Suprapubic skin (tissue), 4 donors: Measurements from ENCODE around the gene RBM39. TPM values are rescaled to one million over a fixed set of nuclear protein-coding genes. Genes with fewer than 3 reads are reported as not detected.

Source experiments
- DNase-seq, 2 donors: peaks; one replicate each; pipeline ENCODE4 v3.0.0-alpha.2; 2019; ENCODE audit warnings: low spot score in 2 of 2
- H3K27ac ChIP-seq: fragments of 200-600 bp; sonication (generic); one replicate; pipeline ENCODE4 v1.5.1; 2019
- H3K27me3 ChIP-seq: fragments of 200-600 bp; sonication (generic); one replicate; pipeline ENCODE4 v1.5.1; 2019
- H3K36me3 ChIP-seq: fragments of 200-600 bp; sonication (generic); one replicate; pipeline ENCODE4 v1.5.1; 2019
- H3K4me1 ChIP-seq: fragments of 200-600 bp; sonication (generic); one replicate; pipeline ENCODE4 v1.5.1; 2019
- H3K4me3 ChIP-seq: fragments of 200-600 bp; sonication (generic); one replicate; pipeline ENCODE4 v1.5.1; 2019; ENCODE audit warnings: mild to moderate bottlenecking
- H3K9me3 ChIP-seq: fragments of 200-600 bp; sonication (generic); one replicate; pipeline ENCODE4 v1.5.1; 2019
- EP300 ChIP-seq: sonication (generic); formaldehyde crosslinking; IDR thresholded peaks from one replicate; pipeline ENCODE4 v1.6.1; 2017; ENCODE audit warnings: antibody characterized with exemption
- POLR2A ChIP-seq, 2 donors: fragments of 450-650 bp; IDR thresholded peaks; one replicate each; pipeline ENCODE4 v1.6.1; 2017; ENCODE audit warnings: antibody characterized with exemption in 2 of 2, mild to moderate bottlenecking in 2 of 2, moderate library complexity in 2 of 2
- POLR2AphosphoS5 ChIP-seq, 3 donors: sonication (generic); formaldehyde crosslinking; IDR thresholded peaks; one replicate each; pipeline ENCODE4 v1.6.1; 2017; ENCODE audit warnings: antibody characterized with exemption in 3 of 3
- WGBS: methylation state at CpG from one replicate; pipeline ENCODE4 v1.1.5; 2018; 5-methylcytosine and 5-hydroxymethylcytosine counted together
- total RNA-seq, 4 donors: library from RNA; depleted of rRNA; stranded (reverse); fragments of >200 nt; gene quantifications; one replicate each; pipeline ENCODE4 v1.1.0, GENCODE V29; 2016
- TF ChIP-seq, protein P1 (sequence below), 2 donors: fragments of 200-600 bp in 1 of 2; fragments of 450-650 bp in 1 of 2; sonication (generic) in 1 of 2; IDR thresholded peaks; one replicate each; pipeline ENCODE4 v1.5.1; 2016 to 2019; ENCODE audit warnings: antibody characterized with exemption in 2 of 2, mild to moderate bottlenecking in 1 of 2, moderate library complexity in 1 of 2

The RBM39 gene
- total RNA-seq, 4 donors from 2014 or later, result 245 to 599 (median 258) TPM

DNA sequence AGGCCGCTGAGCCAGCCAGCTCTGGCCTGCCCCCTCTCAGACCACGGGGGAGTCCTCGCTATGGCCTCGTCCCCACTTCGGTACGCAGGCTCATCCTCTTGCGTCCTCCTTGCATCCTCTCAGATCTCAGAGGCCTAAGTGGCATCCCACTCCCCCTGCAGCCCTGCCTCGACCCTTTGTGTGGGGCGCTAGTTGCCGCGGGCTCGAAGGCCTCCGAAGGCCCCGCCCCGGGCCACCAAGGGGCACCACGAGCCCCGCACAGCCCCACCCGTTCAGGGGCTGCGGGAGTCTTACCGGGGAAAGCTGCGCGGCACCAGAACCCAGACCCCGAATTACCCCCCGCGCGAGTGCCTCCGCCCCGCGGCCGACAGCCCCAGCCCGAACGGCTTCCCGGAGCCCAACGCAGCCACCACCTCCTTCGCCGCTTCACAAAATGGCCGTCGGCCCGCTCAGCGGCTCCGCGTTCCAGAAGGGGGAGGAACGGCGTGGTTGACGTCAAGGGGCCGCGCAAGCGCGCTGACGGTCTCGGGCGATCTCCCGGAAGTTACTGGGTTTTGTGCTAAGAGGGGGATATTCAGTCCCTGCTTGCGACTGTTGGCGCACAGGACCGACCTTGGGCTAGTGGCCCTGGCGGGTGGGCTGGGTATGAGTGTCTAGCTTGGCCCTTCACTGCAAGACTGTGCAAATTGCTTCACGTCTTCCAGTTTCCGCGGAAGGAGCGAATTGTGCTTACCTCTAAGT is 77.4 kb downstream of the RBM39 start, which contains the start of the genes CPNE1 and RBM12:
TSS of gene CPNE1 (minus strand) at position 435 of the 741 bp plus-strand sequence. CDS start 31,977 bp downstream, outside the sequence.
TSS of gene RBM12 (minus strand) at position 435 of the 741 bp plus-strand sequence. CDS start 9,578 bp downstream, outside the sequence.
- DNase-seq, result peak; percentile 97
- Histone ChIP-seq H3K36me3 (peaks cover 15% of the 10 kb centered on the region), H3K27ac (peak within 1 kb of the TSS; percentile 100), H3K9me3 (no peaks in the 10 kb centered on the region), H3K4me3 (peak within 1 kb of the TSS; percentile 93), H3K27me3 (no peaks in the 10 kb centered on the region), H3K4me1 (peaks cover 41% of the 10 kb centered on the region)
- WGBS, result 0% methylated on average over 8 of the region's 61 CpGs
- TF ChIP-seq EP300, result no peak
- TF ChIP-seq POLR2AphosphoS5 (IDR thresholded peaks at IDR 0.05), result peak; percentile 89 to 95 (median 90)
- peak; percentile 85 to 97 for TF ChIP-seq POLR2A (IDR thresholded peaks at IDR 0.05)

DNA sequence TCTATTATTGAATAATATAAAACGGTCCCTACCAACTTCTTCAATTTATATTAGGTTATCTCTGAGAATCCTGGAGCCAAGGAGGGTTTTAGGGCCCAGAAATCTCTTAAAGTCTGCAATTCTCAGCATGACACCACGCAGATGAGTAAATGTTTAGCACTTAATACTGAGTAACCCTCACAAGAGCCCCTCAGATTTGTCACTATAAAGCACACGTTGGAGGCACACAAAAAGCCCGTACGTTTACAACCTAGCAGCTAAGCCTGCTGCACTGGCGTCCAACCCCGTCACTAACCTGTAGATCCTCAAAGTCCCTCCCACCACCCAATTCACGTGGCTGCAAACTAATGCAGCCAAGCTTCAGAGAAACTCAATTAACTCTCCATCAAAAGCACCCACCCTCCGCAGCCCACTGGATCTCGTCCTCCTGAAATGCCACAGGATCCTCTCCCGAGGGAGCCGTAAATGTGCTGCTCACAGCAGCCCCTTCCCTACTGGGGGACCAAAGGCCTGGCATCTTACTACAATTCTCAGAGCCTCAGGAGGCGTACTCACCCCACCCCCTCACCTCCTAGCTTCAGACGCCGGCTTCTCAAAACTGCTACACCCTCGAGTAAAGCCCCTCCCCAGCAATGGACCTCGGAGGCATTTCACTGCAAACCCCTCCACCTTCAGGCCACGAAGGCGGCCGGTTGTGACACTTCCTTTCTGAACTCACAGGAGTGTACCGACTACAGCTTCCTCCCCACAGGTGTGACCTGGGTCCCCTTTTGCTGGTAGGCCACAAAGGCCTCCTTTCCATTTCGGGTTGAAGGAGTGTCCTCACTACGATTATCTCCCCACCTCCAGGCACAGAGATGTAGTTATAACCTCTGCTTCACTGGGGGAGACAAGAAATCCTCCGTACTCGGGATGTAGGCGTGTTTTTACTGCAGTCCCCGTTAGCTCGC is 78.3 kb downstream of the RBM39 start:
- Histone ChIP-seq H3K36me3 (peaks cover 6% of the 10 kb centered on the region), H3K4me3 (peak overlapping the region; percentile 93), H3K4me1 (peaks cover 46% of the 10 kb centered on the region), H3K27ac (peak overlapping the region; percentile 100), H3K9me3 (no peaks in the 10 kb centered on the region), H3K27me3 (no peaks in the 10 kb centered on the region)
- TF ChIP-seq POLR2AphosphoS5 (IDR thresholded peaks at IDR 0.05) (no peak), EP300 (no peak), POLR2A (IDR thresholded peaks at IDR 0.05) (no peak)
- TF ChIP-seq, protein P1, sequence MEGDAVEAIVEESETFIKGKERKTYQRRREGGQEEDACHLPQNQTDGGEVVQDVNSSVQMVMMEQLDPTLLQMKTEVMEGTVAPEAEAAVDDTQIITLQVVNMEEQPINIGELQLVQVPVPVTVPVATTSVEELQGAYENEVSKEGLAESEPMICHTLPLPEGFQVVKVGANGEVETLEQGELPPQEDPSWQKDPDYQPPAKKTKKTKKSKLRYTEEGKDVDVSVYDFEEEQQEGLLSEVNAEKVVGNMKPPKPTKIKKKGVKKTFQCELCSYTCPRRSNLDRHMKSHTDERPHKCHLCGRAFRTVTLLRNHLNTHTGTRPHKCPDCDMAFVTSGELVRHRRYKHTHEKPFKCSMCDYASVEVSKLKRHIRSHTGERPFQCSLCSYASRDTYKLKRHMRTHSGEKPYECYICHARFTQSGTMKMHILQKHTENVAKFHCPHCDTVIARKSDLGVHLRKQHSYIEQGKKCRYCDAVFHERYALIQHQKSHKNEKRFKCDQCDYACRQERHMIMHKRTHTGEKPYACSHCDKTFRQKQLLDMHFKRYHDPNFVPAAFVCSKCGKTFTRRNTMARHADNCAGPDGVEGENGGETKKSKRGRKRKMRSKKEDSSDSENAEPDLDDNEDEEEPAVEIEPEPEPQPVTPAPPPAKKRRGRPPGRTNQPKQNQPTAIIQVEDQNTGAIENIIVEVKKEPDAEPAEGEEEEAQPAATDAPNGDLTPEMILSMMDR (IDR thresholded peaks at IDR 0.05), result no peak
- WGBS, result 0% methylated on average over 17 of the region's 28 CpGs
- DNase-seq, result peak; percentile 69 to 79

DNA sequence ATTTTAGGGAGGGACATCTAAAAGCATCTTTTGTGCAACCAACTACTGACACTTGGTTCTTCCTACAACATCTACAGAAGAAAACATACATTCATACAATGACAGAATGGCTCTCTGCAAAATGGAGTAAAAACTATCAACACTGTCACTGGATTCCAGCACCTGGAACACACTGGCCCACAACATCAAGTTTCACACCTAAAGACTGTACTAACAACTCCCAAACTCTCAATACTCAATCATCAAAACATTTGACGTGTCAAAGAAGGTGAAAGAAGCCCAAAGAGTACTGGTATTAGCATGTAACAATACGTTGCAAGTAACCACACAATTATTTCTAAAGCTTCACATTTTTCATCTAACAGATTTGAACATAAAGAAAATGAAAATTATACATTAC is 79.5 kb downstream of the RBM39 start:
- H3K27ac ChIP-seq, result no peak overlapping the region
- WGBS, result 15% methylated on average over 2 of the region's 2 CpGs
- H3K9me3 ChIP-seq, result no peaks in the 10 kb centered on the region
- H3K36me3 ChIP-seq, result no peaks in the 10 kb centered on the region
- TF ChIP-seq POLR2A (IDR thresholded peaks at IDR 0.05) (no peak), POLR2AphosphoS5 (IDR thresholded peaks at IDR 0.05) (no peak), EP300 (no peak)
- TF ChIP-seq, protein P1 (IDR thresholded peaks at IDR 0.05), result no peak
- peak overlapping the region; percentile 93 for H3K4me3 ChIP-seq
- no peak for DNase-seq
- H3K4me1 ChIP-seq, result peaks cover 54% of the 10 kb centered on the region
- H3K27me3 ChIP-seq, result no peaks in the 10 kb centered on the region

DNA sequence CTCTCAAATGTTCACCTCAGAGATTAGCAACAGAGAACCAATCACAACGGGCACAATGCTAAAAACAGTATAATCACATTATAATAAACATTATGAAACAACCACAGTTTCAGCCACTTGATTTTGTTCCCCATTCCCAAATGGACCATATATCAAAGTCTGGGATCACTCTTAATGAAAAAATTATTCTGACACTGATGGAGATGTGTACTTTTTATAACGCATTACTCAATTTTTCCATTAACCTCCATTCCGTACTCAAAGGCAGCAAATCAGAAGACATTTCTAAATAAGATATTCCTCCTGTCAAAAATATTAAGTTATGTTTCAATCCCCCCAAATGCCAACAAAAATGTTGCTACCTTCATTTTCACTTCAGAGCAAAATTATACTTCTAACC is 80.2 kb downstream of the RBM39 start:
- no peak for DNase-seq
- 19% methylated on average over 3 of the region's 3 CpGs for WGBS
- Histone ChIP-seq H3K36me3 (no peaks in the 10 kb centered on the region), H3K9me3 (no peaks in the 10 kb centered on the region), H3K27me3 (no peaks in the 10 kb centered on the region), H3K27ac (no peak overlapping the region), H3K4me3 (no peak overlapping the region), H3K4me1 (peaks cover 59% of the 10 kb centered on the region)
- TF ChIP-seq POLR2A (IDR thresholded peaks at IDR 0.05) (no peak), EP300 (no peak), POLR2AphosphoS5 (IDR thresholded peaks at IDR 0.05) (no peak)
- TF ChIP-seq, protein P1 (IDR thresholded peaks at IDR 0.05), result no peak

DNA sequence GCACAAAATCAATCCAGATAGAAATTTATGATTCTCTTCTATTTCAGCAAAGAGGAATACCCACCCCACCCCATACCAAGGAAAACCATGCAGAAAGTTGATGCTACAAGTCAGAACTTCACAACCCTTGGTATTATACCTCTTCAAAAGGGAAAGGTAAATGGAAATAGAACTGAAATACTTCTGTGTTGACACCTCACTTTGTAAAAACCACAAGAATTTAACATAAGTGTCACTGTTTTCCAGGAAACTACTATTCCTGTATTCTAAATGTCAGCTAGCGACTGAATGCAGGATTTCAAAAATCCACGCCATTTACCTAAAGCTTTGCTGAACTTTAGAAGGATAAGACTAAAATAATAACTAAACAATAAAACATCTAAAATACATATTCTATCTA is 81.0 kb downstream of the RBM39 start:
- Histone ChIP-seq H3K27ac (no peak overlapping the region), H3K4me1 (peaks cover 59% of the 10 kb centered on the region), H3K36me3 (no peaks in the 10 kb centered on the region), H3K4me3 (peak overlapping the region; percentile 4), H3K27me3 (no peaks in the 10 kb centered on the region), H3K9me3 (no peaks in the 10 kb centered on the region)
- DNase-seq, result no peak
- 79% methylated on average over 2 of the region's 2 CpGs for WGBS
- TF ChIP-seq POLR2AphosphoS5 (IDR thresholded peaks at IDR 0.05) (no peak), EP300 (no peak), POLR2A (IDR thresholded peaks at IDR 0.05) (no peak)
- TF ChIP-seq, protein P1 (IDR thresholded peaks at IDR 0.05), result no peak
